BLaER1 (cell line): ENCODE measurements around the gene FER1L5.

Source experiments
- H3K27ac ChIP-seq: shearing (Covaris generic); formaldehyde crosslinking; 2 replicates; pipeline ENCODE4 v1.8.1; 2022
- H3K27me3 ChIP-seq: shearing (Covaris generic); formaldehyde crosslinking; 2 replicates; pipeline ENCODE4 v1.8.1; 2022
- H3K36me3 ChIP-seq: shearing (Covaris generic); formaldehyde crosslinking; 2 replicates; pipeline ENCODE4 v1.8.1; 2022
- H3K4me1 ChIP-seq: shearing (Covaris generic); formaldehyde crosslinking; 2 replicates; pipeline ENCODE4 v1.8.1; 2022
- H3K4me2 ChIP-seq: shearing (Covaris generic); formaldehyde crosslinking; 2 replicates; pipeline ENCODE4 v1.8.1; 2022
- H3K4me3 ChIP-seq: shearing (Covaris generic); formaldehyde crosslinking; 2 replicates; pipeline ENCODE4 v1.8.1; 2022
- H3K9ac ChIP-seq: shearing (Covaris generic); formaldehyde crosslinking; 2 replicates; pipeline ENCODE4 v1.8.1; 2022
- H3K9me3 ChIP-seq: shearing (Covaris generic); formaldehyde crosslinking; 2 replicates; pipeline ENCODE4 v1.8.1; 2022
- H4K20me1 ChIP-seq: shearing (Covaris generic); formaldehyde crosslinking; 2 replicates; pipeline ENCODE4 v1.8.1; 2022
- Cebpa-rat ChIP-seq: shearing (Covaris generic); IDR thresholded peaks from 2 replicates; pipeline ENCODE4 v1.8.1; 2022

The FER1L5 gene

DNA sequence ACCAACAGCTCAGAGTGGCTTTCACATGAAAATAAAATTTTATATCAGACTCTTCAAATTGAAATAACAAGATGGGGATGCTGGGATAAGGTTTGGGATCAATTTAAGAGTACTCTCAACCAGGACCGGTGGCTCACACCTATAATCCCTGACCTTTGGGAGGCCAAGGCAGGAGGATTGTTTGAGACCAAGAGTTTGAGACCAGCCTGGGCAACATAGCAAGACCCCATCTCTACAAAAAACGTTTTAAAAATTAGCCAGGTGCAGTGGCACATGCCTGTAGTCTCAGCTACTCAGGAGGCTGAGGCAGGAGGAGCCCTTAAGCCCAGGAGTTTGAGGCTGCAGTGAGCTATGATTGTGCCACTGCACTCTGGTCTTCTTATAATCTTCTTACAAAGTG is 94.7 kb downstream of the FER1L5 start:
- no peaks in the 10 kb centered on the region for H4K20me1 ChIP-seq
- no peak for TF ChIP-seq Cebpa-rat
- H3K4me3 ChIP-seq, result no peak overlapping the region
- peaks cover 51% of the 10 kb centered on the region for H3K36me3 ChIP-seq
- H3K4me2 ChIP-seq, result no peak overlapping the region
- no peak overlapping the region for H3K9ac ChIP-seq
- no peaks in the 10 kb centered on the region for H3K27me3 ChIP-seq
- no peaks in the 10 kb centered on the region for H3K9me3 ChIP-seq
- peaks cover 43% of the 10 kb centered on the region for H3K4me1 ChIP-seq
- H3K27ac ChIP-seq, result no peak overlapping the region

GRCh38 chr2:96737831-96738230 is 95.3 kb downstream of the FER1L5 start:
- Histone ChIP-seq H3K27me3 (no peaks in the 10 kb centered on the region), H3K9me3 (no peaks in the 10 kb centered on the region), H3K9ac (no peak overlapping the region; the same call in 1 of the 2 replicates), H3K4me3 (no peak overlapping the region), H3K4me1 (peaks cover 43% of the 10 kb centered on the region), H4K20me1 (no peaks in the 10 kb centered on the region), H3K4me2 (peak overlapping the region; percentile 93), H3K27ac (no peak overlapping the region), H3K36me3 (peaks cover 45% of the 10 kb centered on the region)
- no peak for TF ChIP-seq Cebpa-rat

GRCh38 chr2:96739076-96739632 is 96.6 kb downstream of the FER1L5 start:
- Histone ChIP-seq H3K27me3 (no peaks in the 10 kb centered on the region), H3K9ac (peak overlapping the region; percentile 84), H3K36me3 (peaks cover 32% of the 10 kb centered on the region), H3K27ac (peak overlapping the region; percentile 71), H3K4me2 (peak overlapping the region; percentile 93), H3K4me1 (peaks cover 43% of the 10 kb centered on the region), H4K20me1 (no peaks in the 10 kb centered on the region), H3K4me3 (peak overlapping the region; percentile 88), H3K9me3 (no peaks in the 10 kb centered on the region)
- TF ChIP-seq Cebpa-rat, result no peak

- H3K9ac ChIP-seq, result peak within 1 kb of the TSS; percentile 84
- H4K20me1 ChIP-seq, result no peaks in the 10 kb centered on the region
- H3K4me3 ChIP-seq, result peak within 1 kb of the TSS; percentile 88
- peak within 1 kb of the TSS; percentile 71 for H3K27ac ChIP-seq
- no peaks in the 10 kb centered on the region for H3K9me3 ChIP-seq
- H3K4me2 ChIP-seq, result peak within 1 kb of the TSS; percentile 93
- H3K4me1 ChIP-seq, result peaks cover 43% of the 10 kb centered on the region
- H3K36me3 ChIP-seq, result peaks cover 25% of the 10 kb centered on the region
- no peak for TF ChIP-seq Cebpa-rat
- no peaks in the 10 kb centered on the region for H3K27me3 ChIP-seq
Measured at GRCh38 chr2:96739633-96740428, 97.3 kb downstream of the FER1L5 start, which contains the start of gene LMAN2L. TSS of gene LMAN2L (minus strand) at chr2:96740064. CDS start at chr2:96740040, 24 bp downstream.

DNA sequence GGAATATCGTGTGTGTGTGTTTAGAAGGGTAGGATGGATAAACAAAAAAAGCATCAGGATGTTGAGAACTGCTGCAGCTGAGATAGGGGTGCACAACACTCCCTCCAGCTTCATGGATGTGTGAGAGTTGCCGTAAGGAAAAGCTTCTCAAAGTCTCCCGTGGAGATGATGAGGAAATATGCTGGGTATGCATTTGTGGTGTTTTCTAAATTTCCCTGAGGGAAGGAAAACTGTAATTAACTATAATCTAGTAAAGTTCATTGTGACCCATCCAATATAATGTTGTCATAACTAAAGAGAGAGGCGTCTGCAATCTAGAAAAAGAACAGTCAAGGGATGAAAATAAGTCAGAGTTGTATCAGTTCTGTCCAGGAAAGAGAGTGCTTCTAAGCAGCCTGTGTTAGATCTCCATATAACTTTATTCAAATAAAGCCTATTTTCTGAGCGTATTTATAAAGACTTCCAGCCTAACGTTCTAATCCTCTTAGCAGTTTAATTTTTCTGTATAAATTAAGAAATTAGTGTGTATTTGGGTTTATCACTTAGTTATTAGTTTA is 104.6 kb downstream of the FER1L5 start:
- Histone ChIP-seq H3K27ac (no peak overlapping the region), H3K4me2 (no peak overlapping the region), H3K36me3 (no peaks in the 10 kb centered on the region), H3K4me3 (no peak overlapping the region), H3K9ac (no peak overlapping the region), H3K27me3 (no peaks in the 10 kb centered on the region), H3K4me1 (peaks cover 6% of the 10 kb centered on the region; the same call in 1 of the 2 replicates), H4K20me1 (no peaks in the 10 kb centered on the region), H3K9me3 (no peaks in the 10 kb centered on the region)
- no peak for TF ChIP-seq Cebpa-rat

DNA sequence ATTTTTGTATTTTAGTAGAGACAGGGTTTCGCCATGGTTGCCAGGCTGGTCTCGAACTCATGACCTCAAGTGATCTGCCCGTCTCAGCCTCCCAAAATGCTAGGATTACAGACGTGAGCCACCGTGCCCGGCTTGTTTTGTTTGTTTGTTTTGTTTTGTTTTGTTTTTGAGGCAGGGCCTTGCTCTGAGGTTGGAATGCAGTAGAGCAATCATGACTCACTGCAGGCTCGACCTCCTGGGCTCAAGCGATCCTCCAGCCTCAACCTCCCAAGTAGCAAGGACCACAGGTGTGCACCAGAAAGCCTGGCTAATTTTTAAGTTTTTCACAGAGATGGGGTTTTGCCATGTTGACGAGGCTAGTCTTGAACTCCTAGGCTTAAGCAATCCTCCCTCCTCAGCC is 109.2 kb downstream of the FER1L5 start:
- no peak for TF ChIP-seq Cebpa-rat
- Histone ChIP-seq H3K4me1 (peaks cover 6% of the 10 kb centered on the region; the same call in 1 of the 2 replicates), H3K4me3 (no peak overlapping the region), H3K27ac (no peak overlapping the region), H3K4me2 (no peak overlapping the region), H4K20me1 (no peaks in the 10 kb centered on the region), H3K36me3 (no peaks in the 10 kb centered on the region), H3K9me3 (no peaks in the 10 kb centered on the region), H3K27me3 (no peaks in the 10 kb centered on the region), H3K9ac (no peak overlapping the region)

DNA sequence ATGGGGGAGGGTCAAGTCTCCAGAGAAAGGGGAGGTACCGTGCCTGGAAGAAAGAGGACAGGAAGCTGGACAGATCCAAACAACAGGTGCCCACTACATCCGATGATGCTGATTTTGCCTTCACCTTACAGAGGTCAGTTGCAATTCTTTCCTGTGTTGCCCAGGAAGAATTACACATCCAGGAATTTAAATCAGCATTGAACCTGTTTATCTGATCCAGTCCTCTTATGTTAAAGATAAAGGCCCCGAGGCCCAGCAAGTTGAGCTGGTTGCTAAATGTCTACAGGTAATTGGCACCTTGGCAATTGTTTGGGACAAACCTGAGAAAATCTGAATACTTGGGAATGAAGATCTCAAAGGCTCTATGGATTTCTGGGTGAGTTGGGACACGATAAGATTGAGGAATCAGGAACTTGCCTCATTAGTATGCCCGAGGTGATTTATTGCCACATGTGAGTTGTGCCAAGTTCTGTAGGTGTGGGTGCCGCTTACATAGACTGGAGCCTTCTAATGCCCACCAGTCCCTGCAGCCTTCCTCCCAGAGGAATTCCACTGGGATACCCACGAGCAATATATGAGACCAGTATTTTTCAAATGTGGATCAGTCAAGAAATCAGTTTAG is 111.2 kb downstream of the FER1L5 start:
- Histone ChIP-seq H3K27me3 (no peaks in the 10 kb centered on the region), H3K4me2 (no peak overlapping the region), H3K9ac (no peak overlapping the region), H4K20me1 (no peaks in the 10 kb centered on the region), H3K36me3 (no peaks in the 10 kb centered on the region), H3K27ac (no peak overlapping the region), H3K4me3 (no peak overlapping the region), H3K4me1 (0 out of 2 replicates have a peak, but pooled peaks cover 5% of the 10 kb centered on the region), H3K9me3 (no peaks in the 10 kb centered on the region)
- no peak for TF ChIP-seq Cebpa-rat

- no peak overlapping the region for H3K4me2 ChIP-seq
- no peaks in the 10 kb centered on the region for H3K36me3 ChIP-seq
- peaks cover 10% of the 10 kb centered on the region; the same call in 1 of the 2 replicates for H3K4me1 ChIP-seq
- H3K4me3 ChIP-seq, result no peak overlapping the region
- TF ChIP-seq Cebpa-rat, result no peak
- no peak overlapping the region for H3K9ac ChIP-seq
- no peak overlapping the region for H3K27ac ChIP-seq
- H3K27me3 ChIP-seq, result no peaks in the 10 kb centered on the region
- H4K20me1 ChIP-seq, result no peaks in the 10 kb centered on the region
- H3K9me3 ChIP-seq, result no peaks in the 10 kb centered on the region
Measured at GRCh38 chr2:96754317-96754716, 111.8 kb downstream of the FER1L5 start.
